HCT116 (cell line): ENCODE data around the gene FAM13C. TPM values are rescaled to one million over a fixed set of nuclear protein-coding genes. Genes with fewer than 3 reads are reported as not detected.

Experiments used
- ATAC-seq: fragments of 200-7000 bp; cut with Tn5 transposase; 2 replicates; pipeline ENCODE4 v1.9.1; 2020; ENCODE audit warnings: mild to moderate bottlenecking, moderate library complexity
- BruUV-seq: library from RNA; stranded (reverse); fragments of 400-500 nt; replicated peaks from 2 replicates; lab custom pipeline; 2021; lab: Mats Ljungman, UMichigan
- CTCF ChIA-PET: fragments of 300-600 bp; sonication (Branson Sonifier 250); formaldehyde crosslinking; loops from one replicate; lab custom pipeline; 2021; ENCODE audit warnings: antibody characterized with exemption; lab: Charles Lee
- POLR2A ChIA-PET: fragments of 300-600, 350-600 bp; sonication (Branson Sonifier 250); formaldehyde crosslinking; loops from one replicate; lab custom pipeline; 2021; ENCODE audit warnings: antibody characterized with exemption; lab: Charles Lee
- RAD21 ChIA-PET, 2 experiments: fragments of 300-600 bp; sonication (Branson Sonifier 250); formaldehyde crosslinking; loops; one replicate each; lab custom pipeline; 2023; ENCODE audit warnings: low total read pairs in 2 of 2; ENCODE audit not compliant: uncharacterized antibody in 2 of 2, unreplicated experiment in 2 of 2, low non-redundant PET in 1 of 2; lab: Charles Lee
- DNase-seq: peaks from one replicate; pipeline ENCODE4 v3.0.0-alpha.2; 2010; ENCODE audit warnings: low read depth, low spot score
- H2AFZ ChIP-seq: fragments of 200-600 bp; shearing (Covaris generic), sonication (generic); 2 replicates; pipeline ENCODE4 v1.6.1; 2017; ENCODE audit warnings: low read depth, mixed run types, mixed read lengths, antibody characterized with exemption, low read length; ENCODE audit not compliant: poor library complexity, severe bottlenecking
- H3K27ac ChIP-seq: 2 replicates; pipeline ENCODE4 v1.5.1; 2012; ENCODE audit warnings: low read depth, low read length
- H3K27me3 ChIP-seq: fragments of 200-600 bp; sonication (generic); 2 replicates; pipeline ENCODE4 v1.6.1; 2016; ENCODE audit warnings: mixed run types, low read length, mixed read lengths; ENCODE audit not compliant: insufficient read depth
- H3K36me3 ChIP-seq, 2 experiments: fragments of 200-500 bp in 1 of 2; fragments of 200-600 bp in 1 of 2; sonication (Bioruptor generic) in 1 of 2; sonication (generic) in 1 of 2; 2 replicates each; pipeline versions ENCODE4 v1.5.1 to v1.6.1; 2014 to 2016; ENCODE audit warnings: low read length in 2 of 2, inconsistent platforms in 1 of 2, mixed read lengths in 1 of 2, mixed run types in 1 of 2; ENCODE audit not compliant: insufficient read depth in 2 of 2, control insufficient read depth in 1 of 2
- H3K4me1 ChIP-seq, 2 experiments: fragments of 200-600 bp in 1 of 2; sonication (generic) in 1 of 2; 2 replicates each; pipeline versions ENCODE4 v1.5.1 to v1.6.1; 2012 to 2017; ENCODE audit warnings: low read length in 2 of 2, inconsistent platforms in 1 of 2, mild to moderate bottlenecking in 1 of 2, mixed read lengths in 1 of 2, mixed run types in 1 of 2, moderate library complexity in 1 of 2; ENCODE audit not compliant: insufficient read depth in 2 of 2, control insufficient read depth in 1 of 2
- H3K4me2 ChIP-seq: fragments of 200-600 bp; sonication (generic); 2 replicates; pipeline ENCODE4 v1.6.1; 2017; ENCODE audit warnings: mixed run types, low read length, mixed read lengths
- H3K4me3 ChIP-seq, 2 experiments: fragments of 200-600 bp in 1 of 2; sonication (generic) in 1 of 2; replicated peaks in 1 of 2; 2 replicates each; pipeline ENCODE4 v1.5.1; 2011 to 2016; ENCODE audit warnings: low read length in 2 of 2, control low read depth in 1 of 2, low read depth in 1 of 2, mild to moderate bottlenecking in 1 of 2, mixed read lengths in 1 of 2, mixed run types in 1 of 2
- H3K79me2 ChIP-seq: fragments of 200-600 bp; sonication (generic); 2 replicates; pipeline ENCODE4 v1.6.1; 2017; ENCODE audit warnings: mild to moderate bottlenecking, mixed run types, low read length, moderate library complexity, mixed read lengths; ENCODE audit not compliant: insufficient read depth
- H3K9ac ChIP-seq: fragments of 200-600 bp; sonication (generic); 2 replicates; pipeline ENCODE4 v1.6.1; 2016; ENCODE audit warnings: low read length, mixed read lengths
- H3K9me2 ChIP-seq: fragments of 200-600 bp; sonication (generic), shearing (Covaris generic); 2 replicates; pipeline ENCODE4 v1.6.1; 2017; ENCODE audit warnings: mixed run types, mild to moderate bottlenecking, moderate library complexity; ENCODE audit not compliant: insufficient read depth
- H3K9me3 ChIP-seq, 2 experiments: fragments of 200-500 bp in 1 of 2; fragments of 200-600 bp in 1 of 2; sonication (Bioruptor generic) in 1 of 2; sonication (generic) in 1 of 2; 2 replicates each; pipeline ENCODE4 v1.6.1; 2014 to 2017; ENCODE audit warnings: low read length in 2 of 2, mixed read lengths in 2 of 2, inconsistent platforms in 1 of 2, low read depth in 1 of 2, mild to moderate bottlenecking in 1 of 2, mixed run types in 1 of 2, moderate library complexity in 1 of 2; ENCODE audit not compliant: control insufficient read depth in 1 of 2, insufficient read depth in 1 of 2
- H4K20me1 ChIP-seq: fragments of 200-600 bp; sonication (generic), shearing (Covaris generic); 2 replicates; pipeline ENCODE4 v1.6.1; 2017; ENCODE audit warnings: mixed run types, mild to moderate bottlenecking, moderate library complexity; ENCODE audit not compliant: insufficient read depth
- ATF3 ChIP-seq: IDR thresholded peaks from 2 replicates; pipeline ENCODE4 v1.6.1; 2012
- CBX3 ChIP-seq: IDR thresholded peaks from 2 replicates; pipeline ENCODE4 v1.6.1; 2012; ENCODE audit warnings: low read depth
- CEBPB ChIP-seq: IDR thresholded peaks from 2 replicates; pipeline ENCODE4 v1.6.1; 2012; ENCODE audit warnings: low read depth
- CTCF ChIP-seq, 3 experiments: fragments of 200-600 bp in 1 of 3; sonication (generic) in 1 of 3; IDR thresholded peaks in 2 of 3; conservative IDR thresholded peaks in 1 of 3; 2 replicates each; pipeline ENCODE4 v1.5.1; 2012 to 2017; ENCODE audit warnings: low read depth in 2 of 3, low read length in 2 of 3, antibody characterized with exemption in 1 of 3, borderline replicate concordance in 1 of 3, control low read depth in 1 of 3, mild to moderate bottlenecking in 1 of 3, mixed read lengths in 1 of 3, mixed run types in 1 of 3, moderate library complexity in 1 of 3; ENCODE audit not compliant: insufficient read depth in 1 of 3
- POLR2A ChIP-seq: IDR thresholded peaks from 2 replicates; pipeline ENCODE4 v1.7.0; 2011; ENCODE audit warnings: borderline replicate concordance; ENCODE audit not compliant: insufficient read depth, insufficient read length; ENCODE audit errors: extremely low read depth
- RAD21 ChIP-seq: IDR thresholded peaks from 2 replicates; pipeline ENCODE4 v1.6.1; 2012; ENCODE audit warnings: low read depth, mild to moderate bottlenecking
- REST ChIP-seq: IDR thresholded peaks from 2 replicates; pipeline ENCODE4 v1.6.1; 2012; ENCODE audit warnings: low read depth
- SP1 ChIP-seq: IDR thresholded peaks from 2 replicates; pipeline ENCODE4 v1.6.1; 2012; ENCODE audit warnings: low read depth
- TCF7L2 ChIP-seq: IDR thresholded peaks from 2 replicates; pipeline ENCODE4 v1.7.0; 2011; ENCODE audit warnings: borderline replicate concordance, inconsistent platforms; ENCODE audit not compliant: insufficient read depth, insufficient read length; ENCODE audit errors: extremely low read depth
- YY1 ChIP-seq: IDR thresholded peaks from 2 replicates; pipeline ENCODE4 v1.6.1; 2011; ENCODE audit warnings: low read length, low read depth, moderate library complexity, mild to moderate bottlenecking; ENCODE audit not compliant: insufficient replicate concordance; ENCODE audit errors: extremely low read depth
- ZBTB33 ChIP-seq: IDR thresholded peaks from 2 replicates; pipeline ENCODE4 v1.6.1; 2011; ENCODE audit warnings: mild to moderate bottlenecking, low read length, moderate library complexity; ENCODE audit not compliant: insufficient replicate concordance; ENCODE audit errors: extremely low read depth
- intact Hi-C: fragments of 100-400 bp; cut with micrococcal nuclease; formaldehyde crosslinking; loops from 2 replicates; pipeline ENCODE4 v1.10.0; 2022
- total RNA-seq: library from RNA; stranded (reverse); gene quantifications from one replicate; pipeline ENCODE4 v1.2.1, GENCODE V29; 2021; ENCODE audit not compliant: unreplicated experiment

FAM13C gene
- total RNA-seq, 1 experiment from 2014 or later = 0.42 TPM

- ATAC-seq (no peak), DNase-seq (no peak)
- no peak for TF ChIP-seq SP1
- TF ChIP-seq YY1 = no peak
- no peak for TF ChIP-seq TCF7L2
- no peak for TF ChIP-seq CBX3
- no peak for TF ChIP-seq CTCF (IDR thresholded peaks at IDR 0.05 in 2 of 3, conservative IDR thresholded peaks at IDR 0.05 in 1 of 3; ENCODE audit: borderline replicate concordance in 1 of 3, insufficient read depth in 1 of 3, low read depth in 2 of 3, low read length in 2 of 3)
- TF ChIP-seq RAD21 = no peak
- Histone ChIP-seq H4K20me1 (no peaks in the 10 kb centered on the region), H3K79me2 (no peaks in the 10 kb centered on the region), H3K27me3 (0 out of 2 replicates have a peak, but pooled peaks cover 5% of the 10 kb centered on the region), H3K27ac (no peak overlapping the region), H3K9me2 (no peaks in the 10 kb centered on the region), H2AFZ (no peak overlapping the region), H3K9me3 (no peaks in the 10 kb centered on the region), H3K9ac (no peak overlapping the region), H3K4me1 (no peaks in the 10 kb centered on the region), H3K36me3 (no peaks in the 10 kb centered on the region), H3K4me3 (no peak overlapping the region), H3K4me2 (no peak overlapping the region)
- RAD21 ChIA-PET = no interaction called here
- POLR2A ChIA-PET = no interaction called here
- intact Hi-C loops = no loop called here
- BruUV-seq = no TSS peak
- CTCF ChIA-PET = no interaction called here
These were observed 3.9 kb upstream of the FAM13C start for GRCh38 chr10:59366290-59366689.

- Histone ChIP-seq H3K27ac (no peak overlapping the region), H2AFZ (no peak overlapping the region), H3K4me1 (no peaks in the 10 kb centered on the region), H3K79me2 (no peaks in the 10 kb centered on the region), H3K9me3 (no peaks in the 10 kb centered on the region), H3K9ac (no peak overlapping the region), H3K9me2 (no peaks in the 10 kb centered on the region), H3K4me3 (no peak overlapping the region), H4K20me1 (no peaks in the 10 kb centered on the region), H3K4me2 (no peak overlapping the region), H3K27me3 (0 out of 2 replicates have a peak, but pooled peaks cover 5% of the 10 kb centered on the region), H3K36me3 (no peaks in the 10 kb centered on the region)
- ChIA-PET CTCF (no interaction called here), RAD21 (no interaction called here), POLR2A (no interaction called here)
- intact Hi-C loops = no loop called here
- no peak for ATAC-seq
- BruUV-seq = no TSS peak
- no peak for DNase-seq
- TF ChIP-seq ZBTB33 (no peak), TCF7L2 (no peak), POLR2A (no peak), REST (no peak), CBX3 (no peak), ATF3 (no peak), CEBPB (no peak)
These were observed 1.2 kb upstream of the FAM13C start for GRCh38 chr10:59363446-59363958.
